H1 (cell line): ENCODE data around the gene SHTN1. TPM values are rescaled to one million over a fixed set of nuclear protein-coding genes. Genes with fewer than 3 reads are reported as not detected.

Source experiments
- CBX8 ChIP-seq: fragments of 300-800, 300-1000 bp; sonication (generic); IDR thresholded peaks from 2 replicates; pipeline ENCODE4 v1.7.1; 2016; ENCODE audit warnings: low read depth, low read length, borderline replicate concordance
- SP1 ChIP-seq: IDR thresholded peaks from 2 replicates; pipeline ENCODE4 v1.6.1; 2011; ENCODE audit warnings: low read depth, low read length
- SP2 ChIP-seq: IDR thresholded peaks from 2 replicates; pipeline ENCODE4 v1.6.1; 2012; ENCODE audit warnings: mild to moderate bottlenecking, low read length, inconsistent platforms
- USF2 ChIP-seq: IDR thresholded peaks from 2 replicates; pipeline ENCODE4 v1.6.1; 2011; ENCODE audit warnings: low read length, improper control_type of control experiment
- polyA plus RNA-seq, 7 experiments: library from polyadenylated mRNA; depleted of rRNA in 3 of 7; stranded (reverse) in 5 of 7; unstranded in 2 of 7; fragments of >200 nt in 5 of 7; fragments of 200-250 nt in 2 of 7; gene quantifications; 1 replicate in 5 of 7; 2 replicates in 1 of 7; 4 replicates in 1 of 7; pipeline versions ENCODE4 v1.2.1 to v1.2.3, GENCODE V29; 2011 to 2013; ENCODE audit warnings: missing spikeins in 2 of 7, mixed read lengths in 2 of 7
- total RNA-seq: library from RNA; stranded (reverse); fragmentation: NEBNext Ultra II Directional; extraction: Animal tissue kit (Norgen Biotek cat#: 25700); gene quantifications from 2 replicates; pipeline ENCODE4 v1.2.1, GENCODE V29; 2021

SHTN1 gene
- total and polyA plus RNA-seq, 2 of the 8 experiments (the other 6 are each of a cell fraction or from before 2014, with no cell fraction given) = 3.3 to 12.7 TPM

GRCh38 chr10:116877391-116877790 lies 127.6 kb downstream of the SHTN1 start (continued):
- TF ChIP-seq USF2 (no peak), CBX8 (no peak), SP2 (no peak), SP1 (no peak)
